ENCODE data around the gene BUB1.
"Not testable (repeated sequence)": the region's sequence is repeated elsewhere in the genome, so short reads cannot be mapped to it uniquely, and the experiment has no call there.

Gene BUB1

GRCh38 chr2:110591973-110592372, 85.9 kb downstream of the BUB1 start:
- DNase-seq (ENCODE audit: insufficient read length); FAIRE-seq: not testable (repeated sequence)

DNA sequence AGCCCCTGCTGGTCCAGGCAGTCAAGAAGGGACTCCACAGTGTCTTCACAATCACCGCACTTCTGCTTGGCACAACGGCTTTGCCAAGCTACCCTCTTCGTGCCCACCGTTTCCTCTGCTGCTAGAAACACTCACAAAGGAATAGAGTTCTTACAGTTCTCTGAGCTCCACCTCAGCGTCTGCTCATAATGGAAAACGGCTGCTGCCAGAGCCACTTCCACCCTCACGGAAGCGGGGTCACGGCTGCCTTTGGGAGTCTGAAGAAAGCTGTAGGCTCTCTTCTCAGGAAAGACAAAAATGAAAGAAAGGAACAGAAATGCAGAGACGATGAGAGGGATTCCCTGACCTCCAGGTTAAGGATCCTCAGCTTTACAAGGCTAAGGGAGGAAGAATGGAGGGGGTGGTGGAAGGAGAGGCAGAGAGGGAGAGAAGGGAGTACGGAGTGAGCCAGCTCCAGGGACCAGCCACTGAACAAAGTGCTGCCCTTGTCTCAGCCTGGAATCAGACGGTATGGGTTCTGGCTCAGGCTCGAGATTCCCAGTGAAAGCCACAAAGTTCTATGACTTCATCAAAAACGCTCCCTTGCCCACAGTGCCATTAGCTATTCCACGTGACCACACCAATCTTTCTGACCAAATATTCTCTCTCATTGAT, 88.1 kb downstream of the BUB1 start:
- DNase-seq (ENCODE audit: insufficient read length); FAIRE-seq: not testable (repeated sequence)

- not testable (repeated sequence) for FAIRE-seq; DNase-seq (ENCODE audit: insufficient read length)
These were observed 89.3 kb downstream of the BUB1 start for GRCh38 chr2:110588520-110588919.

Data from GM12892 (cell line).